Tibial nerve (tissue), 4 donors: ENCODE results near the gene NUTF2. TPM values are rescaled to one million over a fixed set of nuclear protein-coding genes. Genes with fewer than 3 reads are reported as not detected.

Experiments
- DNase-seq, 2 donors: peaks; one replicate each; pipeline ENCODE4 v3.0.0-alpha.2; 2019; ENCODE audit warnings: low spot score in 2 of 2
- H3K27ac ChIP-seq, 4 donors: fragments of 200-600 bp; sonication (generic) in 3 of 4; one replicate each; pipeline ENCODE4 v1.5.1; 2017 to 2019; ENCODE audit warnings: mild to moderate bottlenecking in 1 of 4
- H3K27me3 ChIP-seq, 2 donors: fragments of 200-600 bp; sonication (generic) in 1 of 2; one replicate each; pipeline versions ENCODE4 v1.5.1 to v1.6.0; 2017 to 2019
- H3K36me3 ChIP-seq, 3 donors: fragments of 200-600 bp; sonication (generic); one replicate each; pipeline ENCODE4 v1.5.1; 2018 to 2019
- H3K4me1 ChIP-seq, 4 donors: fragments of 200-600 bp; sonication (generic) in 3 of 4; one replicate each; pipeline ENCODE4 v1.5.1; 2017 to 2019
- H3K4me3 ChIP-seq, 4 donors: fragments of 200-600 bp; sonication (generic) in 3 of 4; one replicate each; pipeline ENCODE4 v1.5.1; 2017 to 2019; ENCODE audit warnings: mild to moderate bottlenecking in 1 of 4, moderate library complexity in 1 of 4
- H3K9me3 ChIP-seq, 4 donors: fragments of 200-600 bp; sonication (generic) in 3 of 4; one replicate each; pipeline ENCODE4 v1.5.1; 2017 to 2019
- EP300 ChIP-seq, 2 donors: sonication (generic); formaldehyde crosslinking; IDR thresholded peaks; one replicate each; pipeline ENCODE4 v1.6.1; 2017; ENCODE audit warnings: antibody characterized with exemption in 2 of 2, mild to moderate bottlenecking in 1 of 2
- POLR2A ChIP-seq, 2 donors: fragments of 450-650 bp; IDR thresholded peaks; one replicate each; pipeline ENCODE4 v1.6.1; 2017; ENCODE audit warnings: antibody characterized with exemption in 2 of 2, mild to moderate bottlenecking in 2 of 2, moderate library complexity in 2 of 2
- WGBS, 2 donors: methylation state at CpG; one replicate each; pipeline ENCODE4 v1.1.5; 2018; 5-methylcytosine and 5-hydroxymethylcytosine counted together
- total RNA-seq, 4 donors: library from RNA; depleted of rRNA; stranded (reverse); fragments of >200 nt; gene quantifications; one replicate each; pipeline ENCODE4 v1.1.0, GENCODE V29; 2016
- TF ChIP-seq, protein P1 (sequence below), 5 experiments: fragments of 200-600 bp in 3 of 5; fragments of 450-650 bp in 2 of 5; sonication (generic) in 3 of 5; IDR thresholded peaks; one replicate each; pipeline ENCODE4 v1.5.1; 2016 to 2019; ENCODE audit warnings: antibody characterized with exemption in 5 of 5, mild to moderate bottlenecking in 3 of 5, moderate library complexity in 2 of 5

NUTF2 gene
- total RNA-seq, 4 donors from 2014 or later: 54.4 to 137 (median 105) TPM

DNA sequence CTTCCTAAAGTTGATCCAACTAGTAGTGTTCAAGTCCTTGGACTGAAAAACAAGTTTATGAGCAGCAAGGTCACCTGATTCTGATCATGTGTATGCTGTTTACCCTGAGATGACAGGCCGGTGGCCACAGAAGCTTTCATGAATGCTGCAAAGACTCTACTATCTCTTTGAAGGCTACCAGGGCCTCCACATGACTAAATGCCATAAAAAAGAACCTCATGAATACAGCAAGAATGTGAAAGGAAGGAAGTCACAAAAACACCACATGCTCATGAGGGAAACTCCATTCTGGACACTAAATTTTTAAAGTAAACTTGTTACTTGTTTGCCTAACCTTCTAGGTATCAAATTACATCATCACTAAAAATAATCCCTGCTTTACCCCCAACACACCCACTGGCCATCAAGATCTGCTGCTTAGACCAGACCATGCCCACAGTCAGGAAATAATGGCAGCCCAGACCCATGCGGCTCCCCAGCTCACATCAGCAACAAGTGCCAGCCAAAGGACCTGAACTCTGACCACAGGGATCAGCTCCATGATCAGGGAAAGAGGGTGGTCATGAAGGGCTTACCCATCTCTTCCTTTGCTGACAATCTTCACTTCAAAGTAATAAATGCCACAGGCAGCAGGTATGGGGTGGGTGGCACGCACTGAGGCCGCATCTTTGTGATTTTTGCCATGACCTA is 41.7 kb upstream of the NUTF2 start:
- 80 to 85% methylated on average over 4 of the region's 4 CpGs for WGBS, 2 donors
- peaks cover 0 to 41% (median 16%) of the 10 kb centered on the region in 4 donors for H3K4me1 ChIP-seq

DNA sequence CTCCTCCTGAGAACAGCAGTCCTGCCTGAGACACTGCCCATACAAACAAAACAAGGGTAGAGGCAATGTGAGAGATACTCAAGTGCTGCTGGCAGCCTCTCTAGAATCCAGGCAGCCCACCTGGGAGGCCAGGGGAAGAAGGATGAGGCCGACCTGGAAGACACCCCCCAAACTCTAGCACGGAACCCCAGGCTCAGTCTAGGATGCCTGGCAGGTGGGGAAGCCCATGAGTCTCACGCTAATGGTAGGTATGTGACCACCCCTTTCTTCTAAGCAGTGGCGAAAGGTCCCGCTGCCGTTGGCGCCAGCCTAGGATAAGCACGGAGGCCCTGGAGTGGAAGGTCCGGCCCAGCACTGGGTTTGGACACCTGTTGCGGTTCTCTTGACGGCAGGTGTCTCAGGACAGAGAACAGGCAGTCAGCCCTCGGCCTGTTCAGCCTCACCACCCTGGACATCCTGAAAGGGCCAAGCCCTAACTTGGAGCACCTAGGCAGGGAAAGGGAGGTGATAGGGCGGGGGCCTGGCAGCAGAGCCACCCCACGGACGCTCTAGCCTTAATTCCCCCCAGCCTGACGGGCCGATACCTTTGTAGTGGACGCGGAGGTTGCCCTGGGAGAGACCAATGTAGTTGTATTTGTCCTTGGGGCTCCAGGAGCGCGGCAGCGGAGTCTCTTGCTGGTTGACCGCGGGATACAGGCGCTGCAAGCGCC is 40.9 kb upstream of the NUTF2 start:
- no peaks in the 10 kb centered on the region for H3K9me3 ChIP-seq
- 2% methylated on average over 8 to 16 of the region's 26 CpGs for WGBS, 2 donors
- TF ChIP-seq, protein P1, sequence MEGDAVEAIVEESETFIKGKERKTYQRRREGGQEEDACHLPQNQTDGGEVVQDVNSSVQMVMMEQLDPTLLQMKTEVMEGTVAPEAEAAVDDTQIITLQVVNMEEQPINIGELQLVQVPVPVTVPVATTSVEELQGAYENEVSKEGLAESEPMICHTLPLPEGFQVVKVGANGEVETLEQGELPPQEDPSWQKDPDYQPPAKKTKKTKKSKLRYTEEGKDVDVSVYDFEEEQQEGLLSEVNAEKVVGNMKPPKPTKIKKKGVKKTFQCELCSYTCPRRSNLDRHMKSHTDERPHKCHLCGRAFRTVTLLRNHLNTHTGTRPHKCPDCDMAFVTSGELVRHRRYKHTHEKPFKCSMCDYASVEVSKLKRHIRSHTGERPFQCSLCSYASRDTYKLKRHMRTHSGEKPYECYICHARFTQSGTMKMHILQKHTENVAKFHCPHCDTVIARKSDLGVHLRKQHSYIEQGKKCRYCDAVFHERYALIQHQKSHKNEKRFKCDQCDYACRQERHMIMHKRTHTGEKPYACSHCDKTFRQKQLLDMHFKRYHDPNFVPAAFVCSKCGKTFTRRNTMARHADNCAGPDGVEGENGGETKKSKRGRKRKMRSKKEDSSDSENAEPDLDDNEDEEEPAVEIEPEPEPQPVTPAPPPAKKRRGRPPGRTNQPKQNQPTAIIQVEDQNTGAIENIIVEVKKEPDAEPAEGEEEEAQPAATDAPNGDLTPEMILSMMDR (IDR thresholded peaks at IDR 0.05): no peak
- no peak for TF ChIP-seq EP300 (IDR thresholded peaks at IDR 0.05)
- peaks cover 0 to 34% (median 16%) of the 10 kb centered on the region in 4 donors for H3K4me1 ChIP-seq
- H3K27me3 ChIP-seq: no peaks in the 10 kb centered on the region
- H3K4me3 ChIP-seq: peak overlapping the region; percentile 85 to 100 (median 94)
- H3K36me3 ChIP-seq: peaks cover 0 to 31% (median 0%) of the 10 kb centered on the region in 3 donors
- H3K27ac ChIP-seq: peak overlapping the region; percentile 62 to 92 (median 86)
- no peak for DNase-seq

More for the DNA sequence above, 41.7 kb upstream of the NUTF2 start:
- DNase-seq: no peak
- H3K27ac ChIP-seq: peak overlapping the region in 1 of 4 donors; percentile 92
- H3K27me3 ChIP-seq: no peaks in the 10 kb centered on the region
- H3K9me3 ChIP-seq: no peaks in the 10 kb centered on the region
- H3K36me3 ChIP-seq: peaks cover 0 to 40% (median 0%) of the 10 kb centered on the region in 3 donors
- TF ChIP-seq EP300 (IDR thresholded peaks at IDR 0.05) (no peak), POLR2A (IDR thresholded peaks at IDR 0.05) (no peak)
- TF ChIP-seq, protein P1 (IDR thresholded peaks at IDR 0.05): no peak
- H3K4me3 ChIP-seq: peak overlapping the region in 3 of 4 donors; percentile 85 to 100 (median 92)

DNA sequence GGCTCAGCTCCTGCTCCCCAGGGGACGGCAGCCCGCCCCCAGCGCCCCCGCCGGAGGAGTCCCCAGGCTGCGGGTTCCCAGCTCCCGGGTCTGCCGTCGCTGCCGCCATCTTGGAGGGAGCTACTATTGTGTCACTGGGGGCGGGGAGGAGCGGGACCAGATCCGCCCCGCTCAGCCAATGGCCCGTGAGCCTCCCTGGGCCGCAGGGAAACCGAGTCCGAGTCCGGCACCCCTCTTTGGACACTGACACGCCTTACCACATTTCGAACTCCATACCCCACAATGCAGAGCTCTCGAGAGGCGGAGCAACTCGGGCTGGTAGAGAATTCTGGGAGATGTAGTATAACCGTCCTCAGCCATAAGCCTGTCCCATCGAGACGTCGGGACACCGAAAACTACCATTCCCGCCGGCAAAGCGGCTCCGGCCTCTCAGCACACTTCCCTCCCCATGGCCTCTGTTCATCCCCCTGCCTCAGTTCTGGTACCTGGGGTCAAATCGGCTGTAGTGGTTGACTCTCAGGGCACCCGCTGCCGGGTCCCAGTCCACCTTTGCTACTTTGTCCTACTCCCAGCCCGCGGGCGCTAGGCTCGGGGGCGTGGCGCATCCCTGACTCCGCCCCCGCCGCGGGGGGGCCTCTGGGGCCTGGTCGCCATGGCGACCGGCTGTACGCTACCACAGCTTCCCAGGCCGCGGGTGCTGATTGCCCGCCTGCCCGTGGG is 40.1 kb upstream of the NUTF2 start, which contains the start of the genes RANBP10 and TSNAXIP1:
TSS of gene RANBP10 (minus strand) at position 133 of the 720 bp plus-strand sequence. CDS start at position 109, 24 bp downstream.
TSS of gene TSNAXIP1 (plus strand) at position 462 of the 720 bp plus-strand sequence. CDS start 261 bp downstream, outside the sequence.
- TF ChIP-seq, protein P1 (IDR thresholded peaks at IDR 0.05): peak in 1 of 5 experiments; percentile 24
- peak; percentile 72 to 82 for TF ChIP-seq EP300 (IDR thresholded peaks at IDR 0.05)
- peak; percentile 37 to 83 for TF ChIP-seq POLR2A (IDR thresholded peaks at IDR 0.05)
- Histone ChIP-seq H3K36me3 (peaks cover 0 to 24% (median 0%) of the 10 kb centered on the region in 3 donors), H3K4me3 (peak within 1 kb of the TSS; percentile 85 to 100 (median 94)), H3K4me1 (peaks cover 0 to 31% (median 15%) of the 10 kb centered on the region in 4 donors), H3K27ac (peak within 1 kb of the TSS; percentile 75 to 92 (median 86)), H3K27me3 (no peaks in the 10 kb centered on the region), H3K9me3 (no peaks in the 10 kb centered on the region)
- peak; percentile 95 for DNase-seq
- WGBS, 2 donors: 0 to 1% methylated on average over 22 to 38 of the region's 54 CpGs

DNA sequence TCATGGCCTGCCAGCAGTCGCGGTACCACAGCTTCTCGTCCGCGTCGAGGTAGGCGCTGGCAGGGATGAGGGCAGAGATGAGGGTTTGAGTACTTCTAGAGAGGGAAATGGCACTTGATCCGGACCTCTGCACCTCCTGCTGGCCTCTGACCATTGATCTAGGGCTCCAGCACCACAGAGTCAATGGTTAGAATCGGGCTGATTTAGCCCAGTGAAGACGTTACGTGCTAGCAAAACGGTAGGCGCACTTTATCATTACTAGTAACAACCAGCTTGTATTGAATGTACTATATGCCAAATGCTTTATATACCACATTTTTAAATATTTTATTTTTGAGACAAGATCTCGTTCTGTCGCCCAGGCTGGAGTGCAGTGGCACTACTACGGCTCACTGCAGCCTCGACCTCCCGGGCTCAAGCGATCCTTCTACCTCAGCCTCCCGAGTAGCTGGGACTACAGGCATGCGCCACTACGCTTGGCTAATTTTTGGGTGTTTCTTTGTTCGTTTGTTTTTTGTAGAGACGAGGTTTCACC is 39.5 kb upstream of the NUTF2 start:
- no peak for DNase-seq
- peaks cover 0 to 28% (median 14%) of the 10 kb centered on the region in 4 donors for H3K4me1 ChIP-seq

More for the DNA sequence above, 39.5 kb upstream of the NUTF2 start:
- WGBS, 2 donors: 32 to 41% methylated on average over 17 to 23 of the region's 24 CpGs
- Histone ChIP-seq H3K27ac (peak overlapping the region in 3 of 4 donors; percentile 67 to 90 (median 80)), H3K27me3 (no peaks in the 10 kb centered on the region), H3K4me3 (peak overlapping the region; percentile 47 to 100 (median 94)), H3K36me3 (peaks cover 0 to 19% (median 0%) of the 10 kb centered on the region in 3 donors), H3K9me3 (no peaks in the 10 kb centered on the region)
- no peak for TF ChIP-seq EP300 (IDR thresholded peaks at IDR 0.05)
- TF ChIP-seq, protein P1 (IDR thresholded peaks at IDR 0.05): peak in 2 of 5 experiments; percentile 15 to 16
